Transverse colon (tissue), 4 donors: ENCODE measurements around the gene SLC14A1.

ENCODE experiments used
- CTCF ChIP-seq, 5 experiments: fragments of 200-600 bp in 3 of 5; fragments of 450-650 bp in 2 of 5; sonication (generic) in 3 of 5; IDR thresholded peaks; 1 replicate in 2 of 5; 2 replicates in 3 of 5; pipeline ENCODE4 v1.5.1; 2016 to 2017; ENCODE audit warnings: antibody characterized with exemption in 5 of 5, inconsistent platforms in 3 of 5, mild to moderate bottlenecking in 2 of 5, moderate library complexity in 1 of 5
- EP300 ChIP-seq: sonication (generic); formaldehyde crosslinking; IDR thresholded peaks from one replicate; pipeline ENCODE4 v1.6.1; 2017; ENCODE audit warnings: antibody characterized with exemption, low read depth
- POLR2A ChIP-seq: fragments of 450-650 bp; IDR thresholded peaks from one replicate; pipeline ENCODE4 v1.6.1; 2016; ENCODE audit warnings: antibody characterized with exemption, mild to moderate bottlenecking, moderate library complexity
- POLR2AphosphoS5 ChIP-seq, 3 donors: sonication (generic); formaldehyde crosslinking; IDR thresholded peaks; one replicate each; pipeline ENCODE4 v1.6.1; 2016; ENCODE audit warnings: antibody characterized with exemption in 3 of 3

DNA sequence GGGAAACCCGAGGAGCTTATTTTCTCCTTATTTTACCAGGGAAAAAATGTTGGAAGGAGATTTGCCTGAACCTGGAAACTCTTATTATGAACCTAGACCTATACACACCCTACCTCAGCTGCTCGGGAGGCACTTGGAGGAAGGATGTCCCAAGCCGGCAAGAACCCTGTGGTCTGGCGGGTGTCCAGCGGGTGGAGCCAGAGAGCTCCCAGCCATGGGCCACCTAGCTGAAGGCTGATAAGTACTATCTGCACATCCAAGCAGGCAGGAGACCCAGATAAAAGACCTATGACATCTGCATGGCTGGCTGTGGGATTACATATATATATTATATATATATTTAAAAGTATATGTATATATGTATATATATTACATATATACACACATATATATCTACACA, 1.1 kb upstream of the SLC14A1 start:
- TF ChIP-seq CTCF (IDR thresholded peaks at IDR 0.05) (peak; percentile 45 to 72 (median 63)), EP300 (no peak), POLR2A (no peak), POLR2AphosphoS5 (IDR thresholded peaks at IDR 0.05) (no peak)
